Measurements from ENCODE around the gene QPRT.
"Not testable (repeated sequence)": the region's sequence is repeated elsewhere in the genome, so short reads cannot be mapped to it uniquely, and the experiment has no call there.

GRCh38 chr16:29635902-29636301 is 43.1 kb upstream of the QPRT start:
- TF ChIP-seq CTCF, POLR2AphosphoS5 (IDR thresholded peaks at IDR 0.05): not testable (repeated sequence)
